Upper lobe of left lung (tissue), 6 donors: ENCODE data around the gene COL18A1. TPM values are rescaled to one million over a fixed set of nuclear protein-coding genes. Genes with fewer than 3 reads are reported as not detected.

ENCODE experiments used
- ATAC-seq, 2 donors: fragments of 200-7000 bp; cut with Tn5 transposase; one replicate each; pipeline ENCODE4 v1.9.1; 2022; ENCODE audit warnings: mild to moderate bottlenecking in 2 of 2, moderate library complexity in 2 of 2; ENCODE audit not compliant: low FRiP score in 2 of 2
- DNase-seq, 2 donors: peaks; one replicate each; pipeline ENCODE4 v3.0.0-alpha.2; 2019 to 2020
- H3K27ac ChIP-seq, 4 donors: fragments of 200-600 bp; sonication (generic); one replicate each; pipeline ENCODE4 v1.5.1; 2016 to 2019
- H3K27me3 ChIP-seq, 4 donors: fragments of 200-600 bp; sonication (generic); one replicate each; pipeline ENCODE4 v1.5.1; 2017 to 2019
- H3K36me3 ChIP-seq, 4 donors: fragments of 200-600 bp; sonication (generic); one replicate each; pipeline ENCODE4 v1.5.1; 2016 to 2019
- H3K4me1 ChIP-seq, 4 donors: fragments of 200-600 bp; sonication (generic); one replicate each; pipeline ENCODE4 v1.5.1; 2018 to 2019
- H3K4me3 ChIP-seq, 4 donors: fragments of 200-600 bp; sonication (generic); one replicate each; pipeline ENCODE4 v1.5.1; 2017 to 2019; ENCODE audit warnings: mild to moderate bottlenecking in 2 of 4, moderate library complexity in 1 of 4
- H3K9me3 ChIP-seq, 4 donors: fragments of 200-600 bp; sonication (generic); one replicate each; pipeline ENCODE4 v1.5.1; 2018 to 2019
- CTCF ChIP-seq, 6 experiments: fragments of 450-650 bp in 4 of 6; fragments of 200-600 bp in 2 of 6; sonication (generic) in 2 of 6; IDR thresholded peaks; one replicate each; pipeline ENCODE4 v1.5.1; 2016 to 2019; ENCODE audit warnings: antibody characterized with exemption in 6 of 6
- EP300 ChIP-seq, 4 donors: sonication (generic); formaldehyde crosslinking; IDR thresholded peaks; one replicate each; pipeline ENCODE4 v1.5.1; 2017; ENCODE audit warnings: antibody characterized with exemption in 4 of 4, control low read depth in 2 of 4
- POLR2A ChIP-seq, 4 donors: fragments of 450-650 bp; IDR thresholded peaks; one replicate each; pipeline ENCODE4 v1.5.1; 2016 to 2017; ENCODE audit warnings: antibody characterized with exemption in 4 of 4, mild to moderate bottlenecking in 2 of 4
- POLR2AphosphoS5 ChIP-seq, 2 donors: sonication (generic); formaldehyde crosslinking; IDR thresholded peaks; one replicate each; pipeline ENCODE4 v1.5.1; 2017; ENCODE audit warnings: antibody characterized with exemption in 2 of 2
- WGBS, 2 donors: methylation state at CpG; one replicate each; pipeline ENCODE4 v1.1.5; 2017 to 2018; 5-methylcytosine and 5-hydroxymethylcytosine counted together
- total RNA-seq, 6 donors: library from RNA; depleted of rRNA in 4 of 6; stranded (reverse); fragments of >200 nt in 4 of 6; gene quantifications; one replicate each; pipeline versions ENCODE4 v1.1.0 to v1.2.1, GENCODE V29; 2016 to 2021
- donor health status: DM: no; HTN: no; CAD: no; lungs with moderate emphysema.
- donor health status: DM: no; HTN: yes; CAD: no; lungs with severe emphysema.

Gene COL18A1
- total RNA-seq, 6 donors from 2014 or later = 34.5 to 138 (median 70.5) TPM

- Histone ChIP-seq H3K4me1 (peaks cover 7 to 28% (median 13%) of the 10 kb centered on the region in 4 donors), H3K27me3 (no peaks in the 10 kb centered on the region), H3K4me3 (no peak overlapping the region), H3K36me3 (peaks cover 0 to 4% (median 0%) of the 10 kb centered on the region in 4 donors), H3K27ac (no peak overlapping the region), H3K9me3 (peaks cover 0 to 2% (median under 1%) of the 10 kb centered on the region in 4 donors)
- 92 to 94% methylated on average over 24 to 25 of the region's 25 CpGs for WGBS, 2 donors
- ATAC-seq (no peak), DNase-seq (peak in 1 of 2 donors; percentile 79)
- TF ChIP-seq EP300 (IDR thresholded peaks at IDR 0.05) (no peak), POLR2A (IDR thresholded peaks at IDR 0.05) (no peak), POLR2AphosphoS5 (IDR thresholded peaks at IDR 0.05) (no peak), CTCF (IDR thresholded peaks at IDR 0.05) (no peak)
These were observed 62.3 kb downstream of the COL18A1 start for GRCh38 chr21:45467221-45467779.

GRCh38 chr21:45468051-45468970 is 63.3 kb downstream of the COL18A1 start:
- Histone ChIP-seq H3K36me3 (peaks cover 0 to 4% (median 0%) of the 10 kb centered on the region in 4 donors), H3K27me3 (no peaks in the 10 kb centered on the region), H3K27ac (no peak overlapping the region), H3K4me1 (peaks cover 7 to 29% (median 13%) of the 10 kb centered on the region in 4 donors), H3K9me3 (no peaks in the 10 kb centered on the region), H3K4me3 (no peak overlapping the region)
- WGBS, 2 donors = 91 to 96% methylated on average over 11 to 45 of the region's 45 CpGs
- ATAC-seq (no peak), DNase-seq (peak in 1 of 2 donors; percentile 70)
- no peak for TF ChIP-seq CTCF (IDR thresholded peaks at IDR 0.05)
- TF ChIP-seq EP300 (IDR thresholded peaks at IDR 0.05) = no peak
- TF ChIP-seq POLR2A (IDR thresholded peaks at IDR 0.05) = no peak
- TF ChIP-seq POLR2AphosphoS5 (IDR thresholded peaks at IDR 0.05) = no peak

- DNase-seq = no peak
These were observed 64.0 kb downstream of the COL18A1 start for GRCh38 chr21:45468971-45469272.

GRCh38 chr21:45469273-45470086 is 64.5 kb downstream of the COL18A1 start:
- peak in 1 of 2 donors; percentile 81 for DNase-seq
- peak overlapping the region in 2 of 4 donors; percentile 23 to 82 for H3K27ac ChIP-seq

More at GRCh38 chr21:45468971-45469272, 64.0 kb downstream of the COL18A1 start:
- Histone ChIP-seq H3K9me3 (no peaks in the 10 kb centered on the region), H3K4me1 (peaks cover 7 to 29% (median 13%) of the 10 kb centered on the region in 4 donors), H3K27ac (no peak overlapping the region), H3K36me3 (peaks cover 0 to 4% (median 0%) of the 10 kb centered on the region in 4 donors), H3K27me3 (no peaks in the 10 kb centered on the region), H3K4me3 (no peak overlapping the region)
- WGBS, 2 donors = 87 to 93% methylated on average over 11 to 14 of the region's 14 CpGs
- no peak for ATAC-seq
- TF ChIP-seq CTCF (IDR thresholded peaks at IDR 0.05) = no peak
- TF ChIP-seq EP300 (IDR thresholded peaks at IDR 0.05) = no peak
- no peak for TF ChIP-seq POLR2AphosphoS5 (IDR thresholded peaks at IDR 0.05)
- no peak for TF ChIP-seq POLR2A (IDR thresholded peaks at IDR 0.05)

More at GRCh38 chr21:45469273-45470086, 64.5 kb downstream of the COL18A1 start:
- WGBS, 2 donors = 71 to 80% methylated on average over 9 to 24 of the region's 24 CpGs
- H3K4me1 ChIP-seq = peaks cover 7 to 29% (median 13%) of the 10 kb centered on the region in 4 donors
- H3K4me3 ChIP-seq = no peak overlapping the region
- no peak for ATAC-seq
- no peaks in the 10 kb centered on the region for H3K27me3 ChIP-seq
- TF ChIP-seq POLR2AphosphoS5 (IDR thresholded peaks at IDR 0.05) = no peak
- TF ChIP-seq POLR2A (IDR thresholded peaks at IDR 0.05) = no peak
- no peak for TF ChIP-seq EP300 (IDR thresholded peaks at IDR 0.05)
- TF ChIP-seq CTCF (IDR thresholded peaks at IDR 0.05) = no peak
- H3K9me3 ChIP-seq = no peaks in the 10 kb centered on the region
- H3K36me3 ChIP-seq = peaks cover 0 to 5% (median under 1%) of the 10 kb centered on the region in 4 donors
